ENCODE measurements around the gene IL17C. TPM values are rescaled to one million over a fixed set of nuclear protein-coding genes. Genes with fewer than 3 reads are reported as not detected.

Gene IL17C
- total RNA-seq, 1 donor from 2014 or later: not detected

DNA sequence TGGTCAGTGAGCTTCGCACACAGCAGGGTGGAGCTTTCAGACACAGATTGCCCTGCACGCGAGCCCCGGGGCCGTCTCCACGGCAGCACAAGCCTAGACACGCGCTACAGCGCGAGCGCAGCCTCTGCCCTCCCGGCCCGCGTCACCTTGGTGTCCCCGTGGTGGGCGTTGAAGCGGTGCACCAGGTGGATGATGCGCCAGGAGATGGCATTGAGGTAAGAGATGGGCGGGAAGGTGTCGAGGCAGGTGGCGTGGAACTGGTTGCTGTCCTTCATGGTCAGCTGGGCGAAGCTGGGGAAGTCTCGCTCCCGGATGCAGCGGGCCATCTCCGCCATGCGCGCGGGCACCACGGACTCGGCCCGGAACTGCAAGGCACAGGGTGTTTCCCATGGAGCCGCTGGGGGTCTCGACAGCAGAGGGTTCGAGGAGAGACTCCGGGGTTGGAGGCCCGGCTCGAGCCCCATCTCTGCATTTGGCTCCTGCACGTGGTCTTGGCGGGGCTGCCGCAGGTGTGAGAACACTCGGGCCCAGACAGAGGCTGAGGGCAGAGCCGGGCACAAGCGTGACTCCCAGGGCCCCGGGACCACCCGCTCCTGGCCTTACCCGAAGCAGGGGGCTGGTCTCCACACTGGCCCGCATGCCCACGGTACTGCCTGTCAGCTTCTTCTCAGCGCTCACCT, 16.8 kb downstream of the IL17C start:
- no peak overlapping the region for H3K27ac Mint-ChIP-seq (ENCODE audit: unreplicated experiment)

DNA sequence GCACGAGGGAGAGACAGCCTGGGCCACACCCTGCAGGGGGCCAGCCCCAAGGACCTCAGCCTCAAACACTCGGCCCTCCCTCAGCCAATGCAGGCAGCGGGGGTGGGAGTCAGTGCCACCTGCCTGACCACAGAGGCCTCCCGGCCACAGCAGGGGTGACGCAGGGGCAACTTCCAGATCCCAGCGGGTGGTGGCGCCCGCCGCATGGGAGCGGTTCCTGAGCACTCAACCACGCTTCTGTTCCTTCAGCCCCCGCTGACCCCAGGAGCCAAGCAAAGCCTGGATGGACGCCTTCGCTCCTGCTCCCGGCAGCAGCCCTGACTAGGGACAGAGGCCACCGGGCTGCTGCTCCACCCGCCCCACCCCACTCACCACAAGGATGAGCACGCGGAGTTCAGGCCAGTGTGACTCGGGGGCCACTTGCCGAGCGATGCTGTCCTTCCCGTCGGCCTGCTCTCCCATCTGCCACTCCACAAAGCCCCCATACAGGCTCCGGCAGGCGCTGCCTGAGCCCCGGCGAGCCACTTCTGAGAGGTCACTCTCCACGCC, 17.4 kb downstream of the IL17C start:
- peaks cover 7% of the 10 kb centered on the region for H3K4me1 Mint-ChIP-seq (ENCODE audit: unreplicated experiment)
- H3K36me3 Mint-ChIP-seq (ENCODE audit: unreplicated experiment): peaks cover 7% of the 10 kb centered on the region
- TF ChIP-seq, protein P1, sequence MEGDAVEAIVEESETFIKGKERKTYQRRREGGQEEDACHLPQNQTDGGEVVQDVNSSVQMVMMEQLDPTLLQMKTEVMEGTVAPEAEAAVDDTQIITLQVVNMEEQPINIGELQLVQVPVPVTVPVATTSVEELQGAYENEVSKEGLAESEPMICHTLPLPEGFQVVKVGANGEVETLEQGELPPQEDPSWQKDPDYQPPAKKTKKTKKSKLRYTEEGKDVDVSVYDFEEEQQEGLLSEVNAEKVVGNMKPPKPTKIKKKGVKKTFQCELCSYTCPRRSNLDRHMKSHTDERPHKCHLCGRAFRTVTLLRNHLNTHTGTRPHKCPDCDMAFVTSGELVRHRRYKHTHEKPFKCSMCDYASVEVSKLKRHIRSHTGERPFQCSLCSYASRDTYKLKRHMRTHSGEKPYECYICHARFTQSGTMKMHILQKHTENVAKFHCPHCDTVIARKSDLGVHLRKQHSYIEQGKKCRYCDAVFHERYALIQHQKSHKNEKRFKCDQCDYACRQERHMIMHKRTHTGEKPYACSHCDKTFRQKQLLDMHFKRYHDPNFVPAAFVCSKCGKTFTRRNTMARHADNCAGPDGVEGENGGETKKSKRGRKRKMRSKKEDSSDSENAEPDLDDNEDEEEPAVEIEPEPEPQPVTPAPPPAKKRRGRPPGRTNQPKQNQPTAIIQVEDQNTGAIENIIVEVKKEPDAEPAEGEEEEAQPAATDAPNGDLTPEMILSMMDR (IDR thresholded peaks at IDR 0.05): no peak
- no peak overlapping the region for H3K4me3 Mint-ChIP-seq (ENCODE audit: unreplicated experiment)
- no peaks in the 10 kb centered on the region for H3K9me3 Mint-ChIP-seq (ENCODE audit: unreplicated experiment)
- no peaks in the 10 kb centered on the region for H3K27me3 Mint-ChIP-seq (ENCODE audit: unreplicated experiment)
- DNase-seq (ENCODE audit: extremely low spot score, unreplicated experiment): no peak
- H3K27ac Mint-ChIP-seq (ENCODE audit: unreplicated experiment): no peak overlapping the region

More for the DNA sequence above, 16.8 kb downstream of the IL17C start:
- no peak for DNase-seq (ENCODE audit: extremely low spot score, unreplicated experiment)
- no peaks in the 10 kb centered on the region for H3K9me3 Mint-ChIP-seq (ENCODE audit: unreplicated experiment)
- H3K4me1 Mint-ChIP-seq (ENCODE audit: unreplicated experiment): peaks cover 8% of the 10 kb centered on the region
- TF ChIP-seq, protein P1 (IDR thresholded peaks at IDR 0.05): no peak
- H3K36me3 Mint-ChIP-seq (ENCODE audit: unreplicated experiment): peaks cover 7% of the 10 kb centered on the region
- H3K27me3 Mint-ChIP-seq (ENCODE audit: unreplicated experiment): no peaks in the 10 kb centered on the region
- no peak overlapping the region for H3K4me3 Mint-ChIP-seq (ENCODE audit: unreplicated experiment)

DNA sequence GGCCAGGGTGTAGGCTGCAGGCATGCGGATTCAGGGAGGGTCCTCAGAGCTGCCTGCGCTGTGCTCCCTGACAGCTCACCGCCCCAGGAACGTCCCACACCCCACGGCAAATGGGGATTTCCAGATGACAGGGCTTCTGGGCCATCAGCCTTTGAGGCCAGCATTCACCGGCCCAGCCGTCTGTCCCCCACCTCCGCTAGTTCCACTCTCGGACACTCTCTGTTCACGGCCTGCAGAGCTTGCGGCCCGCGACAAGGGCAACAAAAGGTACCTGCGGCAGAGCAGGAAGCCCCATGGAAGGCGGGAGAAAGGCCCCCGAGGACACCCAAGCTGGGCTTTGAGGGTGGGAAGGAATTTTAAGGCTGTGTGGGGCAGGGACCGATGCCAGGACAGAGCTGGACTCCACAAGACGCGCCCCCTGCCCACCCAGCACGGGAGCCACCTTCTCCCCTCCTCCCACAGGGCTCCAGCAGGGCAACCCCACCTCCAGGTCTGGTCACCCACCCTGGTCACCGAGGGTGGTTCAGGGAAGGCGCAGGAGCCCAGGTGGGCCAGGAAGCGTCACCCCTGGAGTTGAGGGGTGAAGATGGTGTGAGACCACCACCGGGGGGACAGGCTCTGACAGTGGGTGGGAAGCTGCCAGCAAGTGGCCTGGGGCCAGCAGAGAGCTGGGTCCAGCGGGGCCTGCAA, 18.1 kb downstream of the IL17C start:
- TF ChIP-seq, protein P1 (IDR thresholded peaks at IDR 0.05): no peak

DNA sequence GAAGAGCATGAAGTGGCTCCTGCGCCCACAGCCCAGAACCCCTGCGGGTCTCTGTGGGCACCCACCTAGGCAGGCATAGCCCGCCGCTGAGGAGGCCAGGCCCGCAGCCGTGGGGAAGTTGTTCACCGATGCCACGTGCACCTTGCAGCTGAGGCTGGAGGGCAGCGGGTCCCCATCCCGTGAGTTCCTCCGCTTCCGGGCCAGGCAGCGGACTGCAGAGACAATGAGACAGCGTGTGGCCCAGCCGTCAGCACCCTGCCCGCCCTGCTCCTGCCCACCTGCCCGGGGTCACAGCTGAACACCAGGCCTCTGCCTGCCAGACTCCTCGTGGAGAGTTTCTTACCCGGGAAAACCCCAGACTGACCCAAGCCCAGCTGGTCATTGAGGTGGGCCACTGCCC, 19.0 kb downstream of the IL17C start:
- DNase-seq (ENCODE audit: extremely low spot score, unreplicated experiment): no peak
- H3K27me3 Mint-ChIP-seq (ENCODE audit: unreplicated experiment): no peaks in the 10 kb centered on the region
- H3K4me1 Mint-ChIP-seq (ENCODE audit: unreplicated experiment): peaks cover 13% of the 10 kb centered on the region
- TF ChIP-seq, protein P1 (IDR thresholded peaks at IDR 0.05): no peak
- H3K4me3 Mint-ChIP-seq (ENCODE audit: unreplicated experiment): no peak overlapping the region
- no peaks in the 10 kb centered on the region for H3K9me3 Mint-ChIP-seq (ENCODE audit: unreplicated experiment)
- H3K36me3 Mint-ChIP-seq (ENCODE audit: unreplicated experiment): peaks cover 7% of the 10 kb centered on the region
- no peak overlapping the region for H3K27ac Mint-ChIP-seq (ENCODE audit: unreplicated experiment)

More for the DNA sequence above, 18.1 kb downstream of the IL17C start:
- Mint-ChIP-seq H3K4me3 (ENCODE audit: unreplicated experiment) (no peak overlapping the region), H3K27me3 (ENCODE audit: unreplicated experiment) (no peaks in the 10 kb centered on the region), H3K4me1 (ENCODE audit: unreplicated experiment) (peaks cover 8% of the 10 kb centered on the region), H3K36me3 (ENCODE audit: unreplicated experiment) (peaks cover 7% of the 10 kb centered on the region), H3K27ac (ENCODE audit: unreplicated experiment) (no peak overlapping the region), H3K9me3 (ENCODE audit: unreplicated experiment) (no peaks in the 10 kb centered on the region)
- no peak for DNase-seq (ENCODE audit: extremely low spot score, unreplicated experiment)

DNA sequence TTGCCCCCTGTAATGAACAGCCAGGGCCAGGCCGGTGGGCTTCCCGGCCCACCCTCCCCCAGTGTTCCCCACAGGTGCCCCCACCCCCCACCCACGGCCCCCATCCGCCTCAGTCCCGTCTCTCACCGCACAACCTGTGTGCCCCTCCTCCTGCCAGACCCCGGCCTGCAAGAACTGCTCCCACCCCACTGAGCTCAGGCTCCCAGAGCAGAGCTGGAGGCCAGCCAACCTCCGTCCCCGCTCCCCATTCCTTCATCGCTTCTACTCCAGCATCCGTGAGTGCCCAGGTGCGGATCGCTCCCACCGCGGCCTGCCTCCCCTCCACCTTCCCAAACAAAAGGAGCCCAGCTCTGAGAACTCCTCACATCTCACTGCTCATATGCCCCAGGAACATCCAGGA, 20.3 kb downstream of the IL17C start:
- no peaks in the 10 kb centered on the region for H3K27me3 Mint-ChIP-seq (ENCODE audit: unreplicated experiment)
- TF ChIP-seq, protein P1 (IDR thresholded peaks at IDR 0.05): no peak
- no peak for DNase-seq (ENCODE audit: extremely low spot score, unreplicated experiment)
- H3K36me3 Mint-ChIP-seq (ENCODE audit: unreplicated experiment): peaks cover 5% of the 10 kb centered on the region
- H3K4me1 Mint-ChIP-seq (ENCODE audit: unreplicated experiment): peaks cover 13% of the 10 kb centered on the region
- H3K27ac Mint-ChIP-seq (ENCODE audit: unreplicated experiment): no peak overlapping the region
- H3K9me3 Mint-ChIP-seq (ENCODE audit: unreplicated experiment): no peaks in the 10 kb centered on the region
- no peak overlapping the region for H3K4me3 Mint-ChIP-seq (ENCODE audit: unreplicated experiment)

Data from osteocyte (in vitro differentiated cells).